GM19455 (cell line): ENCODE measurements around the gene MYH9.
A peak's percentile ranks its signal among the peaks of the same experiment; 100 is the strongest.
"Not testable (repeated sequence)": the region's sequence is repeated elsewhere in the genome, so short reads cannot be mapped to it uniquely, and the experiment has no call there.

Experiments
- ATAC-seq: cut with Tn5 transposase; IDR thresholded peaks from one replicate; pipeline ENCODE4 v1.9.1; 2021; ENCODE audit not compliant: unreplicated experiment

Gene MYH9

DNA sequence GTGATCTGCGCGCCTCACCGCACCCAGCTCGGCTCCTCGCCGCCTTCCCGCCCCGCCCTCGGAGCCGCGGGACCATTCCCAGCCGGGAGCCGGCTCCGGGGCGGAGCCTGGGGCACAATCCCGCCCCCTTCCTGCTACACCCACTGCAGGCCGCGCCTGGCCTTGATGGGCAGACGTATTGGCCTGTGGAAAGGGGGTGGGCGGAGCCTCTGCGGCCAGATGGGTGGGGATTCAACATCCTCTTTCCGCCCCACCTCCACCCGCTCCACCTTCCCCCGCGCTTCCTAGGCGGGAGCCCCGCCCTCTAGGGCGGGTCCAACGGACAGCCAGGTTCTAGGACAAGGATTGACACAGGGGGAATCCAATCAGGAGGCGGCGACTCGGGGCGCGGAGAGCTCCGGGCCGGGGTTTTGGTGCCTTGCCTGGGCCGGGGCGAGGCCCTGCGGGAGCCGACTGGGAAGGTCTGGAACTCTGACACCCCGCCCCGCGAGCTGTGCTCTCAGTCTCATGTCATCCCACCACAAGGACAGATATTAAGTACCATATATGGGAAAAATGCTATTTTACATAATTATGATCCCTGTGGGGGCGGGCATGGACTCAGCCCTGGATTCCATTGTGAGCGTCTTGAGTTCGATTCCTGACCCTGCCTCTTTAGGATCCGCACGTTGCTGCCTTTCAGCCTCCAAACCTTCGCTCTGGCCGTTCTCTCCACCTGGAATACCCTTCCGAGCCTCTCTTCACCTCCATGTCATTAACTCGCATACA lies at the start of gene MYH9:
Gene MYH9 (minus strand): TSS at position 9 of the 768 bp plus-strand sequence. CDS start 38,731 bp downstream, outside the sequence.
- ATAC-seq: peak; percentile 72

DNA sequence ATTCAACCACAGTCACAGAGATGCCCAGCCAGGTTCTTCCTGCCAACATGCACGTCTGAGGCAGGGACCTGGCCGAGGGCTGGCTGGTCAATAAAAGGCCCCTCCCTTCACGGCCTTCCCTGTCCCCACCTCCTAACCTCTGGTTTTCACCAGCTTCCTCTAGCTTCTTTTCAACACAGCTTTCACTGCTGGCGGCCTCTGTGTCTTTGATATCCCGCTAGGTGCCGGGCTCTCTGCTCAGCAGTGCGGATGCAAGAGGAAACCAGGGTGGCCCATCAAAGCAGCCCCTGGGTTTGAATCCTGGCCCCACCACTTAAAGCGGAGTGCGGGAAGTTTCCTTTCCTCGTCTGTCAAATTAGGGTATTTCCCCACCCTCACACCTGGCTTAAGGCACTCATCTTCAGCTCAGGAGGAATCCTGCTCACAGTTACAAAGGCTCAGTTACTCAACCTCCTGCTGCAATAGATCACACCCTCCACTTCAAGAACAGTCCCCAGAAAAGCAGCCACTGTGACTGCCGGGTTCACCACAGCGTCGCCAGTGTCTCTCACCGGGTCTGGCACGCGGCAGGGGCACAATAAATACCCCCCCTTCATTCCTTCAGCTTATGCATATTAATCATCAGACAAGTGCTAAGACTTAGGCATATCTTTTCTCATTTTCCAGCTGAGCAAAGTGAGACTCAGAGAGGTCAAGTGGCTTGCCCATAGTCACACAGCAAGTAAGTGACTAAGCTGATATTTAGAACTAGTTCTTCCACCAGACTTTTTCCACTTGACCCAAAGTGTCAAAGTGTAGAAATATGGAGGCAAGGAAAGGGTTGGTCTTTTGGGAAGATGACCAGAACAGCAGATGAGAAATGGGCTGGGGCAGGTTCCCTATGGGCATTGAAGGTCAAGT lies 48.0 kb upstream of the MYH9 start:
- ATAC-seq: no peak

- ATAC-seq: no peak
Observed at GRCh38 chr22:36433318-36434231, 45.8 kb upstream of the MYH9 start.

DNA sequence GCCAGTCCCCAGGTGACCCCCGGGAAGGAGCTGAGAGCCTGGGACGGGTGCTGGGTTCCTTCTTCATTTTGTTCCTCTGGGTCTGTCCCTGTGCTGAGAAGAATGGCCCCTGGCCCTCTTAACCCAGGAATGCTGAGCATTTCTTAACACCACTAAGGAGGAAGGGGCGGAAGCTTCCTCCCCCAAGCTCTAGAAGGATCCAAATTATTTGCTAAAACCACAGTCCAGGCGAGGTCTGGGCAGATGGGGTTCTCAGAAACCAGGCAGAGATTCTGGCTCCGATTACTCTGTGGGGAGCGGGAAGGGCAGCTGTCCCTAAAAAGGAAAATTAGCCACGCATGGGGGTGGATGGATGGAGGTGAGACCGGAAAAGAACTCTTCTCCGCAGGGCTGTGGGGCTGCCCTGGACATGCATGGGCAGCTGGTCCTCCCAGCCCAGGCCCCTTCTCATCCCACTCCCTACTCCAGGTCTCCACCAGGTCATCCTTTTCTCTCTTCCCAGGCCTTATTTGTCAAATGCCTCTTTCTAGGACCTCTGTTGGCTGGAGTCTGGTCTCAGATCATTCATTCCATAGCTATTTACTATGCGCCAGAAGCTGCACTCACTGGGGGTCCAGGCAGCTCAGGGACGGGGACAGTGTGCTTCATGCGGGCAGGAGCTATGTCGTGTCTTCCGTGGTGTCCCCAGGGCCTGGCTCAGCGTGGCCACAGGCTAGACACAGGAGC lies 45.0 kb upstream of the MYH9 start:
- no peak for ATAC-seq

DNA sequence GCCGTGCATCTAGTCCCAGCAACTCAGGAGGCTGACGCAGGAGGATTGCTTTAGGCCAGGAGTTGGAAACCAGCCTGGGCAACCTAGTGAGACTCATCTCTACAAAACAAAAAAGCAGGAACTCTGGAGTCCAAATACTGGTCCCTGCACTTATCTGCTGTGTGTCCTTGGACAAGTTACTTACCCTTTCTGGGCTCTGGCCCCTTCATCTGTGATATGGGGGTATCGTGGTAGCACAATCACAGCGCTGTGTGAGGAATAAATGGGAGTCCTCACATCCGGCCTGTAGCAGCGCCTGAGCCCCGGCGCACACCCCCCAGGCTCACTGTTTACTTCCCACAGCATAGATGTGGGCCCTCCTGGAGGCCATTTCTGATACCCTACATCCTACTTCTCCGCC lies 44.2 kb upstream of the MYH9 start:
- no peak for ATAC-seq

DNA sequence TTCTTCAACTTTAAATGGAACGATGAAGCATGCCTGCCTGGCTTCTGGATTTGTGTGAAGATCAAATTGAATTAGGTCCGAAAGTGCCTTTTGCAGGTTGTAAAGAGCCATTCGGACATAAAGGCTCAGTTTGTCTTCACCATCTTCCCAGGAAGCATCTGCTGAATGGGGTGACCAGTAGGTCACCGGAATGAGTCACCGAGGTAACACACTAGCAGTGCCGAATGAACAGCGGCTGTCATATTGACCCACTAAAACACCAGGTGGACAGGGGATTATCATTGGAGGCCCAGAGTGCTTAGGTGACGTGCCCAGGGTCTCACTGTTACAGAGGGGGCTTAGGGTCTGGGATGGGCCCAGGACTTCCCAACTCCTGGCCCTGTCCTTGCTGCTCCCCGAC lies 43.1 kb upstream of the MYH9 start:
- no peak for ATAC-seq

GRCh38 chr22:36427952-36428351 lies 40.2 kb upstream of the MYH9 start:
- not testable (repeated sequence) for ATAC-seq

- no peak for ATAC-seq
Observed at GRCh38 chr22:36425977-36426523, 38.3 kb upstream of the MYH9 start.

DNA sequence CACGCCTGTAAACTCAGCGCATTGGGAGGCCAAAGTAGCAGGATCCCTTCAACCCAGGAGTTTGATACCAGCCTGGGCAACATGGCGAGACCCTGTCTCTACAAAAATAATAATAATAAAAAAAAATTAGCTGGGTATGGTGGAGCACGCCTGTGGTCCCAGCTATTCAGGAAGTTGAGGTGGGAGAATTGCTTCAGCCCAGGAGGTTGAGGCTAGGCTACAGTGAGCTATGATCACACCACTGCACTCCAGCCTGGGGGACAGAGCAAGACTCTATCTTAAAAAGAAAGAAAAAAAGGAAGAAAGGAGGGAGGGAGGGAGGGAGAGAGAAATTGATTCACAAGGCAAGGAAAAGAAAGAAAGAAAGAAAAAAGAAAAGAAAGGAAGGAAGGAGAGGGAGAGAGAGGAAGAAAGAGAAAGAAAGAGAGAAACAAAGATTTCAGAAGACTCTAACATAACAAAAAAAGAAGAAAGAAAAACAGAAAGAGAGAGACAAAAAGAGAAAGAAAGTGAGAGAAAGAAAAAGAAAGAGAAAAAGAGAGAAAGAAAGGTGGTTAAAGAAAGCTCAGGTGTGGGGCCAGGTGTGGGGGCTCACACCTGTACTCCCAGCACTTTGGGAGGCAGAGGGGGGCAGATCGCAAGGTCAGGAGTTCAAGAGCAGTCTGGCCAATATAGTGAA lies 37.3 kb upstream of the MYH9 start:
- ATAC-seq: no peak

GRCh38 chr22:36424466-36424865 lies 36.7 kb upstream of the MYH9 start:
- ATAC-seq: not testable (repeated sequence)

GRCh38 chr22:36423461-36424404 lies 36.0 kb upstream of the MYH9 start:
- no peak for ATAC-seq

DNA sequence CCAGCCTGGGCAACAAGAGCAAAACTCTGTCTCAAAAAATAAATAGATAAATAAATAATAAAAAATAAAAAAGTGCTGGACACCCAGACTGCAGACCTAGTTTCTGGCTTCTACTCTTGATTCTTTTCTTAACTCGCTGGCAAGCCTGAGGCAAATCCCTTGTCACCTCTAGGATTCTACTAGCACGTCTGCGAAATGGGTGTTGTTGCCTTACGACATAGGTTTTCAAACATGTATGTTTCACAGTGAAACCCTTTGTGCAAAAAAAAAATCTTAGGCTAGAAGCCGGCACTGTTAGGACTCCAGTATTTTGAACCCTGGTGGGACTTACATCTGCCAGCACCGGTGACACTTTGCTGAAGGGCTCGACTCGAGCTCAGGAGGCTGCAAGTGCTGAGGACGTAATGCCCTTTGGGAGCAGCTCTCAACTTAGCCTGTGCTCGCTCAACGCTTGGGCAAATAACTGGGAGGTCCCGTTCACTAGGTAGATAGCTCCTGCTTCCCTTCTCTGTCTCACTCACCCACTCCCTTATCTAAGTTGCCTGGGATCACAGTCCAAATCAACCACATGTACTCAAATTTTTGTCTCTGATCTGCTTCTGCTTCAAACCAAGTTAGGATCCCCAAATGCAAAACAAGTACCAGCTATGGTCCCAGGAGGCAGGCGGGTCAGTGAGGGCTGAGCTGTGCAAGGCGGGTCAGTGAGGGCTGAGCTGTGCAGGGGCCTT lies 34.7 kb upstream of the MYH9 start:
- ATAC-seq: no peak

GRCh38 chr22:36419912-36420882 lies 32.4 kb upstream of the MYH9 start:
- ATAC-seq: no peak

GRCh38 chr22:36419177-36419911 lies 31.6 kb upstream of the MYH9 start:
- no peak for ATAC-seq

GRCh38 chr22:36417281-36417686 lies 29.5 kb upstream of the MYH9 start:
- ATAC-seq: no peak
